HEK293T (cell line): ENCODE measurements around the gene VTI1A.
A peak's percentile ranks its signal among the peaks of the same experiment; 100 is the strongest.

Experiments
- BHLHE40 ChIP-seq: fragments of 450-650 bp; IDR thresholded peaks from 2 replicates; pipeline ENCODE4 v1.6.1; 2016; ENCODE audit warnings: mild to moderate bottlenecking, moderate library complexity, borderline replicate concordance
- PKNOX1 ChIP-seq: fragments of 450-650 bp; IDR thresholded peaks from 2 replicates; pipeline ENCODE4 v1.6.1; 2016
- SP1 ChIP-seq: fragments of 450-650 bp; IDR thresholded peaks from 2 replicates; pipeline ENCODE4 v1.6.1; 2017

- peak; percentile 51 for TF ChIP-seq PKNOX1
- no peak for TF ChIP-seq SP1
- TF ChIP-seq BHLHE40 = no peak
Measured at GRCh38 chr10:112649006-112649821, 202.2 kb downstream of the VTI1A start.
